GM12891 (cell line): ENCODE measurements around the gene XXYLT1.

Experiments
- POLR2A ChIP-seq: IDR thresholded peaks from 2 replicates; pipeline ENCODE4 v1.6.1; 2011; ENCODE audit warnings: low read depth, low read length, control low read depth
- POLR2AphosphoS5 ChIP-seq: IDR thresholded peaks from 2 replicates; pipeline ENCODE4 v1.6.1; 2011; ENCODE audit warnings: low read depth, low read length, control low read depth
- POU2F2 ChIP-seq: IDR thresholded peaks from 2 replicates; pipeline ENCODE4 v1.6.1; 2011; ENCODE audit warnings: low read depth, mild to moderate bottlenecking, control low read depth, low read length, moderate library complexity
- SPI1 ChIP-seq: IDR thresholded peaks from 2 replicates; pipeline ENCODE4 v1.6.1; 2011; ENCODE audit warnings: low read depth, low read length, control low read depth
- TAF1 ChIP-seq: IDR thresholded peaks from 2 replicates; pipeline ENCODE4 v1.6.1; 2011; ENCODE audit warnings: low read depth, low read length, control low read depth

DNA sequence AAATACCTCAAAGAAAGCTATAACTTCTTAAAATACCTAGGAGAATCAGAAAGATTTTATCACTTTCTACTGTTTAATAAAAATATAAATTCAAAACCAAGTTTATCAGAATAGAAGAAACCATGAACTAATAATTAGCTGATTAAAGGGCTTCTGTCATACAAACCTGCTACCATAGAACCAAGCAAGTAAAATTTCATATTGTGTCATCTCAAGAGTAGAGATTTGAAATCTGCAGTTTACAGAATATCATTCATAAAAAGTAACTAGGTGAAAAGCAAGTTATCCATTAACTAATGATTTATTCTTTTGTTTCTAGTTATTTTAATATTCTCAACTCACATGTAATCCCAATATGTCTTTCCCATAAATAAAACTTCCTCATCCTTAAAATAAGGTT, 36.8 kb upstream of the XXYLT1 start:
- TF ChIP-seq POLR2A (no peak), POLR2AphosphoS5 (no peak), TAF1 (no peak), SPI1 (no peak), POU2F2 (no peak)
